ENCODE results near the gene FOXP2.

Gene FOXP2

GRCh38 chr7:114414156-114415063, at the start of gene FOXP2:
TSS of gene FOXP2 (plus strand) at chr7:114414815. CDS start at chr7:114426512, 11,697 bp downstream.
- no peak within 1 kb of the TSS; the same call in 1 of the 2 replicates for H3K4me2 ChIP-seq
- H3K27ac ChIP-seq: peak within 1 kb of the TSS; percentile 15; the same call in 1 of the 2 replicates
- H3K79me2 ChIP-seq (ENCODE audit: insufficient read depth, low read depth): no peaks in the 10 kb centered on the region
- H3K36me3 ChIP-seq (ENCODE audit: insufficient read depth): no peaks in the 10 kb centered on the region
- H3K4me3 ChIP-seq (IDR thresholded peaks at IDR 0.05; ENCODE audit: insufficient read depth, low read depth, low read length): no peak within 1 kb of the TSS
- no peak within 1 kb of the TSS for H2AFZ ChIP-seq (ENCODE audit: low read depth)
- peaks cover 19% of the 10 kb centered on the region for H3K4me1 ChIP-seq (ENCODE audit: low read depth, poor library complexity, severe bottlenecking)
- H3K9ac ChIP-seq: no peak within 1 kb of the TSS
- H4K20me1 ChIP-seq (ENCODE audit: insufficient read depth): no peaks in the 10 kb centered on the region
- no peak for TF ChIP-seq CTCF (conservative IDR thresholded peaks at IDR 0.05; ENCODE audit: low read depth, low read length)
- H3K27me3 ChIP-seq (ENCODE audit: insufficient read depth, low read depth): no peaks in the 10 kb centered on the region

GRCh38 chr7:114365791-114366190, 48.8 kb upstream of the FOXP2 start:
- Histone ChIP-seq H4K20me1 (ENCODE audit: insufficient read depth) (no peaks in the 10 kb centered on the region), H3K79me2 (ENCODE audit: insufficient read depth, low read depth) (no peaks in the 10 kb centered on the region), H2AFZ (ENCODE audit: low read depth) (no peak overlapping the region), H3K4me3 (IDR thresholded peaks at IDR 0.05; ENCODE audit: insufficient read depth, low read depth, low read length) (no peak overlapping the region), H3K4me2 (no peak overlapping the region), H3K27ac (no peak overlapping the region), H3K36me3 (ENCODE audit: insufficient read depth) (no peaks in the 10 kb centered on the region), H3K27me3 (ENCODE audit: insufficient read depth, low read depth) (no peaks in the 10 kb centered on the region), H3K9ac (no peak overlapping the region), H3K4me1 (ENCODE audit: low read depth, poor library complexity, severe bottlenecking) (no peaks in the 10 kb centered on the region)
- no peak for TF ChIP-seq CTCF (conservative IDR thresholded peaks at IDR 0.05; ENCODE audit: low read depth, low read length)

- H3K36me3 ChIP-seq (ENCODE audit: insufficient read depth): no peaks in the 10 kb centered on the region
- H2AFZ ChIP-seq (ENCODE audit: low read depth): no peak overlapping the region
- H3K4me3 ChIP-seq (IDR thresholded peaks at IDR 0.05; ENCODE audit: insufficient read depth, low read depth, low read length): no peak overlapping the region
- H3K27ac ChIP-seq: no peak overlapping the region
- H3K27me3 ChIP-seq (ENCODE audit: insufficient read depth, low read depth): no peaks in the 10 kb centered on the region
- no peak overlapping the region for H3K9ac ChIP-seq
- TF ChIP-seq CTCF (conservative IDR thresholded peaks at IDR 0.05; ENCODE audit: low read depth, low read length): no peak
- H3K79me2 ChIP-seq (ENCODE audit: insufficient read depth, low read depth): no peaks in the 10 kb centered on the region
- H3K4me2 ChIP-seq: no peak overlapping the region
- H4K20me1 ChIP-seq (ENCODE audit: insufficient read depth): no peaks in the 10 kb centered on the region
- no peaks in the 10 kb centered on the region for H3K4me1 ChIP-seq (ENCODE audit: low read depth, poor library complexity, severe bottlenecking)
Measured at GRCh38 chr7:114368492-114368891, 46.1 kb upstream of the FOXP2 start.

- no peaks in the 10 kb centered on the region for H3K79me2 ChIP-seq (ENCODE audit: insufficient read depth, low read depth)
- H3K4me3 ChIP-seq (IDR thresholded peaks at IDR 0.05; ENCODE audit: insufficient read depth, low read depth, low read length): no peak overlapping the region
- H3K9ac ChIP-seq: no peak overlapping the region
- H3K36me3 ChIP-seq (ENCODE audit: insufficient read depth): no peaks in the 10 kb centered on the region
- no peaks in the 10 kb centered on the region for H3K27me3 ChIP-seq (ENCODE audit: insufficient read depth, low read depth)
- no peak overlapping the region for H2AFZ ChIP-seq (ENCODE audit: low read depth)
- H4K20me1 ChIP-seq (ENCODE audit: insufficient read depth): no peaks in the 10 kb centered on the region
- no peak overlapping the region for H3K27ac ChIP-seq
- TF ChIP-seq CTCF (conservative IDR thresholded peaks at IDR 0.05; ENCODE audit: low read depth, low read length): no peak
- no peak overlapping the region for H3K4me2 ChIP-seq
- no peaks in the 10 kb centered on the region for H3K4me1 ChIP-seq (ENCODE audit: low read depth, poor library complexity, severe bottlenecking)
Measured at GRCh38 chr7:114369294-114369693, 45.3 kb upstream of the FOXP2 start.
